ENCODE results near the gene BCAR3.

Gene BCAR3

DNA sequence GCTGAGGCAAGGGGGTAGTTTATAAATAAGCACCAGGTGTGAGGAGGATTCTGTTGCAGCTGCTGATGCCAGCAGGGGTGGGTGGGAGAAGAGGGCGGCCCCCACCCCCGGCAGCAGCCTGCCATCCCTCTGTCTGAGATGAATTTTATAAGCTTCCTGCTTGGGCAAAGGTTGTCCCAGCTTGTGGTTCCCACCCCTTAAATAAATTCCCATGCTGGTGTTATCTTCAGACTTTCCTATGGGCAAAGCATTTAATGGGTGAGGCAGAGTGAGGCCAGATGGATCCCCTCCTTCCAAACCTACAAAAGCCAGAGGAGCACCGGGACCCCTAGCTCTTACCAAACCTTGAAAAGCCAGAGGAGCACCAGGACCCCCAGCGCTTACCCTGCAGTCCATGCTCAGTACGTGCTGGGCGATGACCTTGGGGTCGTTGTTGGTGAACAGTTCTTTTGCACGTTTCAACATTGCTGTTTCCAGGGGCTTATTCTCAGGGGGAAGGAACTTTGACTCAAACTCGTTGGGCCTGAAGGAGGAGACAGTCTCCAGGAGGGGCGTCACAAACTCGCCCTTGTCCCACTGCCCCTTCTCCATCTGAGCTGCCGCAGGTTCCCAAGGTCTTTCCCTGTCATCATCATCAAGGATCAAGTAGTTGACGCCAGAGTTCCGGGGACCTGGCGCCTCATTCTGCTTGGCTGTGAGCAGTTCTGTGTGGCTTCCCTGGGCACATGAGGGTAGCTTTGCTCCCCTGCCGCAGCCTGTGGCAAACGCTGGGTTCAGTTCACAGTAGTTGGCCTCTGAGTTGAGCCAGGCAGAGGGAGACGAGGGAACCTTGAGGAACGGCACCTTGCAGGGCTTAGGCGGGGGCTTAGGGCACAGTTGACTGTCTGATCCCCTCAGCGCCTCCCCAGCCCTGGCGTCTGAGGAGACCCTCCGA is 99.5 kb downstream of the BCAR3 start:
- TF ChIP-seq, protein P1, sequence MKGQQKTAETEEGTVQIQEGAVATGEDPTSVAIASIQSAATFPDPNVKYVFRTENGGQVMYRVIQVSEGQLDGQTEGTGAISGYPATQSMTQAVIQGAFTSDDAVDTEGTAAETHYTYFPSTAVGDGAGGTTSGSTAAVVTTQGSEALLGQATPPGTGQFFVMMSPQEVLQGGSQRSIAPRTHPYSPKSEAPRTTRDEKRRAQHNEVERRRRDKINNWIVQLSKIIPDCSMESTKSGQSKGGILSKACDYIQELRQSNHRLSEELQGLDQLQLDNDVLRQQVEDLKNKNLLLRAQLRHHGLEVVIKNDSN (IDR thresholded peaks at IDR 0.05) = no peak
- TF ChIP-seq EP300 (IDR thresholded peaks at IDR 0.05; ENCODE audit: borderline replicate concordance) = no peak
- TF ChIP-seq, protein P2, sequence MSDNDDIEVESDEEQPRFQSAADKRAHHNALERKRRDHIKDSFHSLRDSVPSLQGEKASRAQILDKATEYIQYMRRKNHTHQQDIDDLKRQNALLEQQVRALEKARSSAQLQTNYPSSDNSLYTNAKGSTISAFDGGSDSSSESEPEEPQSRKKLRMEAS (IDR thresholded peaks at IDR 0.05) = no peak
- TF ChIP-seq TCF12 (IDR thresholded peaks at IDR 0.05; ENCODE audit: low read depth) = no peak
- TF ChIP-seq YY1 (IDR thresholded peaks at IDR 0.05; ENCODE audit: low read depth) = no peak
- TF ChIP-seq TAF1 (IDR thresholded peaks at IDR 0.05; ENCODE audit: low read depth) = no peak
- no peak for TF ChIP-seq CREB1 (IDR thresholded peaks at IDR 0.05; ENCODE audit: low read depth)
- TF ChIP-seq TEAD4 (IDR thresholded peaks at IDR 0.05) = no peak
- TF ChIP-seq CEBPB (IDR thresholded peaks at IDR 0.05) = no peak
- TF ChIP-seq RAD21 (IDR thresholded peaks at IDR 0.05; ENCODE audit: low read depth) = no peak
- TF ChIP-seq, protein P3, sequence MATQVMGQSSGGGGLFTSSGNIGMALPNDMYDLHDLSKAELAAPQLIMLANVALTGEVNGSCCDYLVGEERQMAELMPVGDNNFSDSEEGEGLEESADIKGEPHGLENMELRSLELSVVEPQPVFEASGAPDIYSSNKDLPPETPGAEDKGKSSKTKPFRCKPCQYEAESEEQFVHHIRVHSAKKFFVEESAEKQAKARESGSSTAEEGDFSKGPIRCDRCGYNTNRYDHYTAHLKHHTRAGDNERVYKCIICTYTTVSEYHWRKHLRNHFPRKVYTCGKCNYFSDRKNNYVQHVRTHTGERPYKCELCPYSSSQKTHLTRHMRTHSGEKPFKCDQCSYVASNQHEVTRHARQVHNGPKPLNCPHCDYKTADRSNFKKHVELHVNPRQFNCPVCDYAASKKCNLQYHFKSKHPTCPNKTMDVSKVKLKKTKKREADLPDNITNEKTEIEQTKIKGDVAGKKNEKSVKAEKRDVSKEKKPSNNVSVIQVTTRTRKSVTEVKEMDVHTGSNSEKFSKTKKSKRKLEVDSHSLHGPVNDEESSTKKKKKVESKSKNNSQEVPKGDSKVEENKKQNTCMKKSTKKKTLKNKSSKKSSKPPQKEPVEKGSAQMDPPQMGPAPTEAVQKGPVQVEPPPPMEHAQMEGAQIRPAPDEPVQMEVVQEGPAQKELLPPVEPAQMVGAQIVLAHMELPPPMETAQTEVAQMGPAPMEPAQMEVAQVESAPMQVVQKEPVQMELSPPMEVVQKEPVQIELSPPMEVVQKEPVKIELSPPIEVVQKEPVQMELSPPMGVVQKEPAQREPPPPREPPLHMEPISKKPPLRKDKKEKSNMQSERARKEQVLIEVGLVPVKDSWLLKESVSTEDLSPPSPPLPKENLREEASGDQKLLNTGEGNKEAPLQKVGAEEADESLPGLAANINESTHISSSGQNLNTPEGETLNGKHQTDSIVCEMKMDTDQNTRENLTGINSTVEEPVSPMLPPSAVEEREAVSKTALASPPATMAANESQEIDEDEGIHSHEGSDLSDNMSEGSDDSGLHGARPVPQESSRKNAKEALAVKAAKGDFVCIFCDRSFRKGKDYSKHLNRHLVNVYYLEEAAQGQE (IDR thresholded peaks at IDR 0.05; ENCODE audit: low read depth) = no peak
- no peak for TF ChIP-seq ZBTB7A (IDR thresholded peaks at IDR 0.05; ENCODE audit: low read depth)
- TF ChIP-seq FOXM1 (IDR thresholded peaks at IDR 0.05; ENCODE audit: borderline replicate concordance, low read depth) = no peak
- TF ChIP-seq NFIC (IDR thresholded peaks at IDR 0.05) = no peak
- no peak for TF ChIP-seq EGR1 (IDR thresholded peaks at IDR 0.05)

DNA sequence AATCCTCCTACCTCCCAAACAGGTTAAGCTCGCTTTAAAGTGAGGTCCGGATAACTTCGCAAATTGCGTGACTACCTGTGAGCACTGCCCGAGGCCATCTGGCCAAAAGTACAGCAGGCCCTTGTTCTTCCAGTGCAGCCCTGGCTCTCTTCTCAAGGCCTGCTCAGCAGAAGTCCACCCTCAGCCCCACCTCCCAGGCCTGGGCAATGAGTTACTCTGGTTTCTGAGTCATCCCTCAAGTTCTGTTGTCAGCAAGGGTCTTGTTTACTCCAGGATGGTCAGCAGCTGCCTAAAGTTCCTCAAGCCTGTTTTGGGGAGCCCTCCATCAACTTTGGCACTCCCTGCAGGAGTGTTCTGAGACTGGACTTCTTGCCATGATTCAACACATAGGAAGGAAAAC is 101.7 kb downstream of the BCAR3 start:
- TF ChIP-seq EP300 (IDR thresholded peaks at IDR 0.05; ENCODE audit: borderline replicate concordance) (no peak), ZBTB7A (IDR thresholded peaks at IDR 0.05; ENCODE audit: low read depth) (no peak), RAD21 (IDR thresholded peaks at IDR 0.05; ENCODE audit: low read depth) (no peak), TCF12 (IDR thresholded peaks at IDR 0.05; ENCODE audit: low read depth) (no peak), YY1 (IDR thresholded peaks at IDR 0.05; ENCODE audit: low read depth) (no peak)
- TF ChIP-seq, protein P2 (IDR thresholded peaks at IDR 0.05) = no peak

DNA sequence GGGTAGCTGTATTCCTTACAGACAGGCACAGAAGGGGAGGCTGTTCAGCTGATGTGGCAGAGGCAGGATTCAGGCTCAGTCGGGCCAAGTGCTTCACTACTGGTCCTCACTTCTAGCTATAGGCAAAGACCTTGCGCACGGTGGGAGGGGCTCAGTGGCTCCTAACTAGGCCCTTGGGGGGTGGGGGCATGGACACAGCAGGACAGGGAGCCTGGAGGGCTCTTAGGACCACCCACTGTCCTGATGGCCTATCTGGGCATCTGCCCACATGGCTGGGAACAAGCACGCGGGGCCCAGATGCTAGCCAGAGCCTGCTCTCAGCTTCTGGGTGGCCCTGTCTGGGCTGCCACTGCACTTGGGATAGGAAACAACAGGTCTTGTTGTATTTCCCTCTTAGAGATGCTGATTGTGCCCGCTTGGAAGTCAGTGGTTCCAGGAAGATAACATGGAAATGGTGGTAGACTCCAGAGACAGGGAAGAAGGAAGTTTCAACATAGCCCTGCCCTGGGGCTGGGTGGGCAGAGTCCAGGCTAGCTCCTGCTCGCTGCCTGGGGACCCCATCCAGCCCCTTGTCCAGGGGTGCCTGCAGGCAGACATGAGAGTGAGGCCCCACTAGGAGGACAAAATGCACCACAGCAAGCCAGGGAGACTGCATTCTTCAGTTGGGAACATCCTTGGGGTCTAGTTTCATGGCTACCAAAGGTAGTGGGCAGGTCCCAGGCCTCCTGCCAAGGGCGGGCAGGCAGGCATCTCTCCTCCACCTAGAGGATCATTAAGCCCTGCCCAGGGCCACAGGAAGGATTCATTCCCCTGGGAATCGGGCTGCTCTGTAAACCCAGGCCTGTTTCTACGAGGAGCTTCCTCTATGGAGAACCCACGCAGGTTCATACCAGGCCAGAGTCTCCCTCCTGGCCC is 102.5 kb downstream of the BCAR3 start:
- TF ChIP-seq ZBTB7A (IDR thresholded peaks at IDR 0.05; ENCODE audit: low read depth) (no peak), TEAD4 (IDR thresholded peaks at IDR 0.05) (no peak), EGR1 (IDR thresholded peaks at IDR 0.05) (no peak), EP300 (IDR thresholded peaks at IDR 0.05; ENCODE audit: borderline replicate concordance) (no peak), YY1 (IDR thresholded peaks at IDR 0.05; ENCODE audit: low read depth) (no peak), FOXM1 (IDR thresholded peaks at IDR 0.05; ENCODE audit: borderline replicate concordance, low read depth) (no peak), NFIC (IDR thresholded peaks at IDR 0.05) (no peak), CEBPB (IDR thresholded peaks at IDR 0.05) (no peak), TCF12 (IDR thresholded peaks at IDR 0.05; ENCODE audit: low read depth) (no peak)
- TF ChIP-seq, protein P1 (IDR thresholded peaks at IDR 0.05) = no peak
- TF ChIP-seq, protein P3 (IDR thresholded peaks at IDR 0.05; ENCODE audit: low read depth) = no peak

DNA sequence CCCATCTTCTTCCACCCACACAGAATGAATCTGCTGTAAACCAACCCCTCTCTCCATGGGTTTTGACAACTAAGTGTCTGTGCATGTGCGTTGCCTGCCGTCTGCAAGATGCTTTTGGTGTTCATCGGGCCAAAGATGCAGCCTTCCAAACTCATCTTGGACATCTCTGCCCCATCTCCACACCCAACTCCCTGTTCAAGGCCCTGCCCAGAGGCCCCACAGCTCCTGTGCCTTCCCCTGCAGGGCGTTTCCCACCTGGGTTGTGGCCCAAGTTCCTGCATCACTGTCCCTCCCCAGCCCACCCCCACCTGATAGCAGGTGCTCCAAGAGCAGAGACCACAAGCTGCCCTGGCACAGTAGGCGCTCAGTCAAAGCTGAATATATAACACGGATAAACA is 103.2 kb downstream of the BCAR3 start:
- TF ChIP-seq TCF12 (IDR thresholded peaks at IDR 0.05; ENCODE audit: low read depth) (no peak), ZBTB7A (IDR thresholded peaks at IDR 0.05; ENCODE audit: low read depth) (no peak), RAD21 (IDR thresholded peaks at IDR 0.05; ENCODE audit: low read depth) (no peak), CEBPB (IDR thresholded peaks at IDR 0.05) (no peak), TEAD4 (IDR thresholded peaks at IDR 0.05) (no peak)
- TF ChIP-seq, protein P3 (IDR thresholded peaks at IDR 0.05; ENCODE audit: low read depth) = no peak
- TF ChIP-seq, protein P2 (IDR thresholded peaks at IDR 0.05) = no peak
